ENCODE data around the gene IL31RA. TPM values are rescaled to one million over a fixed set of nuclear protein-coding genes. Genes with fewer than 3 reads are reported as not detected.

Gene IL31RA
- total RNA-seq, 2 experiments from 2014 or later: not detected

DNA sequence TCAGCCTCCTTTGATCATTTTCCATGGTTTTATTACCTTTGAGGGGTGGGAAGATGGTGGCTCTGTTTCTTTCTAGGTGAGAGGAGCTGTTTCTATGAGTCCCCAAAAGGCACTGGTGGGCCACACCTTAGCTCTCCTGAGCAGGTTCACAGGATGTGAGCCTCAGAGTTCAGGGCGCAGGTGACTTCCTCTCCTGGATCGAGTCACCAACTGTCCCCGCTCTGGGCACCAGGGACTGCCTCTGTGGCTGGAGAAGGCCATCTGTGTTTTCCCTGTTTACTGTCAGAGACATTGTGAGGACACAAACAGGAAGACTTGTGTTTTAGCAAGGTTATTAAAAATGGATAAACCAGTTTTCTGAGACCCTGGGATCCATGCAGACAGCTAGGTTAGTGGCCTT, 68.5 kb downstream of the IL31RA start:
- intact Hi-C loops (cut with micrococcal nuclease; ENCODE audit: unreplicated experiment): no loop called here
- Histone ChIP-seq H3K36me3 (ENCODE audit: insufficient read depth, low read length) (no peaks in the 10 kb centered on the region), H3K27ac (ENCODE audit: low read depth, low read length, poor library complexity, severe bottlenecking) (no peak overlapping the region), H3K9me2 (ENCODE audit: insufficient read depth, low read length) (no peaks in the 10 kb centered on the region), H3K4me1 (ENCODE audit: insufficient read depth, low read length, poor library complexity, severe bottlenecking) (peaks cover 7% of the 10 kb centered on the region), H2AFZ (ENCODE audit: low read length) (no peak overlapping the region), H3K4me2 (ENCODE audit: low read length) (no peak overlapping the region), H4K20me1 (ENCODE audit: insufficient read depth, low read length) (no peaks in the 10 kb centered on the region), H3K9me3 (ENCODE audit: low read length) (no peaks in the 10 kb centered on the region), H3K79me2 (ENCODE audit: insufficient read depth, low read depth, low read length) (no peaks in the 10 kb centered on the region), H3K4me3 (ENCODE audit: low read depth, low read length, poor library complexity, severe bottlenecking) (no peak overlapping the region)
- DNase-seq (ENCODE audit: low spot score): no peak
- no TSS peak for BruUV-seq (replicated peaks)
- CTCF ChIA-PET (ENCODE audit: unreplicated experiment): no interaction called here
- POLR2A ChIA-PET: interaction anchor here (0.6 kb wide), 1 partner anchor 114 kb away, joined by 3 read pairs; no protein-coding TSS in a partner anchor
- TF ChIP-seq, protein P1, sequence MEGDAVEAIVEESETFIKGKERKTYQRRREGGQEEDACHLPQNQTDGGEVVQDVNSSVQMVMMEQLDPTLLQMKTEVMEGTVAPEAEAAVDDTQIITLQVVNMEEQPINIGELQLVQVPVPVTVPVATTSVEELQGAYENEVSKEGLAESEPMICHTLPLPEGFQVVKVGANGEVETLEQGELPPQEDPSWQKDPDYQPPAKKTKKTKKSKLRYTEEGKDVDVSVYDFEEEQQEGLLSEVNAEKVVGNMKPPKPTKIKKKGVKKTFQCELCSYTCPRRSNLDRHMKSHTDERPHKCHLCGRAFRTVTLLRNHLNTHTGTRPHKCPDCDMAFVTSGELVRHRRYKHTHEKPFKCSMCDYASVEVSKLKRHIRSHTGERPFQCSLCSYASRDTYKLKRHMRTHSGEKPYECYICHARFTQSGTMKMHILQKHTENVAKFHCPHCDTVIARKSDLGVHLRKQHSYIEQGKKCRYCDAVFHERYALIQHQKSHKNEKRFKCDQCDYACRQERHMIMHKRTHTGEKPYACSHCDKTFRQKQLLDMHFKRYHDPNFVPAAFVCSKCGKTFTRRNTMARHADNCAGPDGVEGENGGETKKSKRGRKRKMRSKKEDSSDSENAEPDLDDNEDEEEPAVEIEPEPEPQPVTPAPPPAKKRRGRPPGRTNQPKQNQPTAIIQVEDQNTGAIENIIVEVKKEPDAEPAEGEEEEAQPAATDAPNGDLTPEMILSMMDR (conservative IDR thresholded peaks at IDR 0.05; ENCODE audit: low read length): no peak
- TF ChIP-seq EZH2phosphoT487 (IDR thresholded peaks at IDR 0.05; ENCODE audit: borderline replicate concordance, low read depth, low read length): no peak

DNA sequence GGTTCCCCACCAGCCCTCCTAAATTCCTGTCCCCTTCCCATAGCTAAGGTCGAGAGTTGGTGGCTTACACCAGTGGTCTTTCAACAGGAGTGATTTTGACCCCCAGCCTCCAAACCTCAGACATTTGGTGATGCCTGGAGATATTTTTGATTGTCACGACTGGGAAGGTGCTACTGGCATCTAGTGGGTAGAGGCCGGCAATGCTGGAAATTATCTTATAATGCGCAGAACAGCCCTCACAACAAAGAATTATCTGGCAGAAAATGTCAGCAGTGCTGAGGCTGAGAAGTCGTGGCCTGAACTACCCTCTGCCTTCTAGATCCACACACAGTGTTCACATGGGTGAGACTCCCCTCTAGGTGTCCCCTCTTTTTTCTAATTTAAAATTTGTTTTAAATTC, 69.6 kb downstream of the IL31RA start:
- intact Hi-C loops (cut with micrococcal nuclease; ENCODE audit: unreplicated experiment): no loop called here
- BruUV-seq (replicated peaks): no TSS peak
- POLR2A ChIA-PET: no interaction called here
- Histone ChIP-seq H3K36me3 (ENCODE audit: insufficient read depth, low read length) (no peaks in the 10 kb centered on the region), H2AFZ (ENCODE audit: low read length) (no peak overlapping the region), H3K4me3 (ENCODE audit: low read depth, low read length, poor library complexity, severe bottlenecking) (no peak overlapping the region), H3K9me2 (ENCODE audit: insufficient read depth, low read length) (no peaks in the 10 kb centered on the region), H3K4me2 (ENCODE audit: low read length) (no peak overlapping the region), H3K27ac (ENCODE audit: low read depth, low read length, poor library complexity, severe bottlenecking) (no peak overlapping the region), H4K20me1 (ENCODE audit: insufficient read depth, low read length) (no peaks in the 10 kb centered on the region), H3K4me1 (ENCODE audit: insufficient read depth, low read length, poor library complexity, severe bottlenecking) (peaks cover 7% of the 10 kb centered on the region), H3K9me3 (ENCODE audit: low read length) (no peaks in the 10 kb centered on the region), H3K79me2 (ENCODE audit: insufficient read depth, low read depth, low read length) (no peaks in the 10 kb centered on the region)
- TF ChIP-seq, protein P1 (conservative IDR thresholded peaks at IDR 0.05; ENCODE audit: low read length): peak; percentile 41; the same call in 1 of the 2 replicates
- no peak for TF ChIP-seq EZH2phosphoT487 (IDR thresholded peaks at IDR 0.05; ENCODE audit: borderline replicate concordance, low read depth, low read length)
- CTCF ChIA-PET (ENCODE audit: unreplicated experiment): no interaction called here
- DNase-seq (ENCODE audit: low spot score): no peak

DNA sequence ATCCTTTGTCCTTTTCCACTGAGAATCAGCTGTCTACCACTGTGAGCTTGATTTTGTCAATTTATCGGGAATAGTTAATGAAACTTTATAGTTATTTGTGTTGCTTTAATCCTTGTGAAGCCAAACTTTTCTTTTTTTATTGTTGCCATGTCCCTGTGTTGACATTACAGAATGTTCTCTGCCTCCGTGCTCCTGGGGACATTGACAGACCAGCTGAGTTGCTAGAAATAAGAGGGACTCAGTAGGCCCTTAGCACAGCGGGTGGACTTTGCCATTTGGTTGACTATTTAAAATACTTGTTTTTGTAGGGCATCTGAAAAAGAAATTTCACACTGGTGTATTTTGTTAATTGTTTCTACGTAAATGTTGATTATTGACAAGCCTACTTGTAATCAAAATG, 70.5 kb downstream of the IL31RA start:
- no peaks in the 10 kb centered on the region for H4K20me1 ChIP-seq (ENCODE audit: insufficient read depth, low read length)
- BruUV-seq (replicated peaks): no TSS peak
- H3K4me2 ChIP-seq (ENCODE audit: low read length): no peak overlapping the region
- peaks cover 7% of the 10 kb centered on the region for H3K4me1 ChIP-seq (ENCODE audit: insufficient read depth, low read length, poor library complexity, severe bottlenecking)
- no peak overlapping the region for H3K4me3 ChIP-seq (ENCODE audit: low read depth, low read length, poor library complexity, severe bottlenecking)
- no peak overlapping the region for H3K27ac ChIP-seq (ENCODE audit: low read depth, low read length, poor library complexity, severe bottlenecking)
- CTCF ChIA-PET (ENCODE audit: unreplicated experiment): no interaction called here
- TF ChIP-seq, protein P1 (conservative IDR thresholded peaks at IDR 0.05; ENCODE audit: low read length): no peak
- TF ChIP-seq EZH2phosphoT487 (IDR thresholded peaks at IDR 0.05; ENCODE audit: borderline replicate concordance, low read depth, low read length): no peak
- H2AFZ ChIP-seq (ENCODE audit: low read length): no peak overlapping the region
- H3K36me3 ChIP-seq (ENCODE audit: insufficient read depth, low read length): no peaks in the 10 kb centered on the region
- no peaks in the 10 kb centered on the region for H3K9me3 ChIP-seq (ENCODE audit: low read length)
- intact Hi-C loops (cut with micrococcal nuclease; ENCODE audit: unreplicated experiment): no loop called here
- H3K79me2 ChIP-seq (ENCODE audit: insufficient read depth, low read depth, low read length): no peaks in the 10 kb centered on the region
- no peak for DNase-seq (ENCODE audit: low spot score)
- no peaks in the 10 kb centered on the region for H3K9me2 ChIP-seq (ENCODE audit: insufficient read depth, low read length)
- POLR2A ChIA-PET: no interaction called here

Measured in OCI-LY7 (cell line).